Inflammatory macrophage treated with lipopolysaccharide for 4 hours (primary cell): ENCODE measurements around the gene BCAT1.
"Not testable (repeated sequence)": the region's sequence is repeated elsewhere in the genome, so short reads cannot be mapped to it uniquely, and the experiment has no call there.

Experiments
- DNase-seq: peaks from one replicate; pipeline ENCODE4 v3.0.0-alpha.2; 2020

BCAT1 gene

DNA sequence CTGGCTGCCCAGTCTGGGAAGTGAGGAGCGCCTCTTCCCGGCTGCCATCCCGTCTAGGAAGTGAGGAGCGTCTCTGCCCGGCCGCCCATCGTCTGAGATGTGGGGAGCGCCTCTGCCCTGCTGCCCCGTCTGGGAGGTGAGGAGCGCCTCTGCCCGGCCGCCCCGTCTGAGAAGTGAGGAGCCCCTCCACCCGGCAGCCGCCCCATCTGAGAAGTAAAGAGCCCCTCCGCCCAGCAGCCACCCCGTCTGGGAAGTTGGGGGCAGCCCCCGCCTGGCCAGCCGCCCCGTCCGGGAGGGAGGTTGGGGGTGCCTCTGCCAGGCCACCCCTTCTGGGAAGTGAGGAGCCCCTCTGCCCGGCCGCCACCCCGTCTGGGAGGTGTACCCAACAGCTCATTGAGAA is 22.8 kb downstream of the BCAT1 start:
- DNase-seq = not testable (repeated sequence)

DNA sequence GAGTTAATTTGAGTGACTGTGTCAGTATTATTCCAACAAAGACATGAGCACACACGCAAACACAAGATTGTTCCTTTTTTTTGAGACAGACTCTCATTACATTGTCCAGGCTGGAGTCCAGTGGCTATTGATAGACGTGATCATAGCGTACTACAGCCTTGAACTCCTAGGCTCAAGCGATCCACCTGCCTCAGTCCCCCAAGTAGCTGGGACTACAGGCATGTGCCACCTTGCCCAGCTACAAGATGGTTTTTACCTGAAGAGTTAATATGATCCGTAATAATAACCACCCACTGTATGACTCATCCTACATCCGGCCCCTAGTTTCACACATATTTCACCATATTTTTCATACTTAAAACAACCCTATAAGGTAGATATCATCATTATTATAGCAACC is 26.8 kb downstream of the BCAT1 start:
- peak; percentile 31 for DNase-seq

DNA sequence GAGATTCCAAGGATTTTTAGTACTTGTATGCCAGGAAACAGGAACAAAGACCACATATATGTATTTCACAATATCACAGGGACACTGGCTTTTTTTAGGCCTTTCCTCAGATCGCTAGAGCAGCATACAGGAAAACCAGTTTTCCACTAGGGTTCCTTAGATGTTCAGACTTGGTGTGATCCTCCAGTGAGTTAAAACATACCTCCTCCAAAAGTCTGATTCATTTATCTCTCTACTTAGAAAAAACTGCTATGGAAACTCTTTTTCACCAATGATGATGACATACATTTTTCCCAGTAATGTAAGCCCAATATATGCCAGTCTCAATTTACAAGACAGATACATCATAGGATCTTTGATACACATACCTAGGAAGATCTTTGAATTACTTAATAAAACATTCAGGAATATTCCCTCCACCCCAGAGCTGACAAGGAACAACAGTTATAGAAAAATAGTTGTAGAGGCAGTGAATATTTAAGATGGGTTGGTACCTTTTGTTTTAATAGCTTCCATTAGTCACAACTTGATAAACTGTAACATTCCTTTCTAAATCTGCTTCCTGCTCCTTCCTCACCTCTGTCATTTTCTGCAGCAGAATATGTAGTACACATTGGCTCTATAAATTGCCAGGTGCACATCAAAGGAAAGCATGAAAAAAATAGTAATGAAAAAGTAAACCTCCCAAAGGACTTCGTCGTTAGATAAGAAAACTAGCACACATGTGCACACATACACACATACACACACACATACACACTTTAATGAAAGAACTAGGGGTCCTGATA is 27.5 kb downstream of the BCAT1 start:
- DNase-seq = no peak

DNA sequence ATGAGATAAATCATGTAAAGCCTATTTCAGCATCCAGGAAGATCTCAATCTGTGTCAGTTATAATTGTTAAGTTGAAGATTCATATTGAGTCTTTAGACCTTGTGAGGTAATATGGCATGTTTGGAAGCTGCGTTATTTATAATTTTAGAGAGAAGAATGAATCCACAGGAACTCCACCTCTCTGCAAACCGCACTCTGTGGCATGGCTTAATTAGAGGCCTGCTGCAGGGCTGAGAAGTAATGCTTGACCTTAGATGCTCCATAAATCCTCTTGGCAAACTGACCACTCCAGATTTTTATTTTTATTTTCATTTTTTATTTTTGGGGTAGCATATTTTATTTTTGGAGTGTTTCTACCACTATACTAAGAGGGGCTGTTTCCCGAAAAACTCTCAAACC is 28.8 kb downstream of the BCAT1 start:
- no peak for DNase-seq

DNA sequence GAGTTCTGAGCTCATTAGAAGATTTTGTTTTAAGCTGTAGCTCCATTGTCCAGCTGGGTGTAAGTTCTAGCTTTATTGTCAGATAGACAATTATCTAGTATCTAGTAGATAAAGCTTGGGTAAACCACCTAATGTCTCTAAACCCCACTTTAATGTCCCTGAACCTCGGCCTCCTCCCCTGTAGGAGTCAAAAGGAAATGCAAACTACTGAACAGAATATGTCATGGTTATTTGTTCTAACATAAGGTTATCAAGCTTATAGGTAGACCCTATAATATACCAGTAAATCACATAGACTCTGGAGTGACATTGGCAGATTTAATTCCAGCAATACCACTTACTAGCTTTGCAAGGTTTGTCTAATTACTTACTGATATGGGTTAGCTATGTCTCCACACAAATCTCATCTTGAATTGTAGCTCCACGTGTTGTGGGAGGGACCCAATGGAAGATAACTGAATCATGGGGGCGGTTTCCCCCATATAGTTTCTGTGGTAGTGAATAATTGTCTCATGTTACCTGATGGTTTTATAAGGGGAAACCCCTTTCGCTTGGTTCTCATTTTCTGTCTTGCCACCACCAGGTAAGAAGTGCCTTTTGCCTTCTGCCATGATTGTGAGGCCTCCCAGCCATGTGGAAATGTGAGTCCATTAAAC is 29.4 kb downstream of the BCAT1 start:
- no peak for DNase-seq

DNA sequence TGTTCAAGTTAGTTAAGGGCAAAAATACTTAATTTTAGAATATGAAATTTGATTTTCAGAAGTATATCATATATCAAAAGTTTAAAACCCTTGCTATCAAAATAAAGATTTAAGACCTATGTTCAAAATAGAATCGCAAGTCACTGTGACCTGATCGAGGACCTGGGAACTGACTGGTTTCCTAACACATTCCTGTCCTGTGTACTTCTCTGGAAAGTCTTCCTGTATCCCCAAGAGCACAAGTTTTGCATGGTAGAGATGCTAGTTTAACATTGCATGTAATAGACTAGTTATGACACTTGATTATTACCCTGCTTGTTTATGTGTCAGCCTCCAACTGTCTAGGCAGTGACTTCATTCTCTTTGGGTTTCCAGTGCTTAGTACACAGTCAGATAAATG is 30.3 kb downstream of the BCAT1 start:
- no peak for DNase-seq

DNA sequence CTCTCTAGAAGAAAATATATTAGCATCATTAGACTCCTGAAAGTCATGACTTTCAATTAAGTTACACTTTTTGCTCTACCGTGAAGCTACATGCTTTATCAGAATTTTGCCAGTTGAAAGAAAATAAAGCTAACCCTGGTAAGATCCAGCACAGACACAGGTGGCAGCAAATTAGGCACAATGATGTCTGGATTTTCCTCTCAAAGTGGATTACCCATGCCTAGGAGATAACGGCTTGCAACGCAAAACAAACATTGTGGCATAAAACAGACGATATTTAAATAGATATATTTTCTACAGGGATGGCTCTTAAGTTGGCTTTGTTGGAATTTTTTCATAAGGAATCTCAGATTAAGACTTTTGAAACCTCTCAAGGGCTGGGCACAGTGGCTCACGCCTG is 33.4 kb downstream of the BCAT1 start:
- DNase-seq = no peak

DNA sequence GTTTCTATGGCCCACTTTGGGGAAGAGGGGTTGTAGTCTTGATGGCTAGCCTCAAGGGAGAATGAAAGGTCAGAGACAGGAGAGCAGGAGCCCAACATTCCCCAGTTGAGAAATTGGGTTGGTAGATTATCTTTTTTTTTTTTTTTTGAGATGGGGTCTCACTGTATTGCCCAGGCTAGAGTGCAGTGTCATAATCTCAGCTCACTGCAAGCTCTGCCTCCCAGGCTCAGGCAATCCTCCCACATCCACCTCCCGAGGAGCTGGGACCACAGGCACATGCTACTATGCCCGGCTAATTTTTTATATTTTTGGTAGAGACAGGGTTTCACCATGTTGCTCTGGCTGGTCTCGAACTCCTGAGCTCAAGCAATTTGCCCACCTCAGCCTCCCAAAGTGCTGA is 34.9 kb downstream of the BCAT1 start:
- DNase-seq = no peak

DNA sequence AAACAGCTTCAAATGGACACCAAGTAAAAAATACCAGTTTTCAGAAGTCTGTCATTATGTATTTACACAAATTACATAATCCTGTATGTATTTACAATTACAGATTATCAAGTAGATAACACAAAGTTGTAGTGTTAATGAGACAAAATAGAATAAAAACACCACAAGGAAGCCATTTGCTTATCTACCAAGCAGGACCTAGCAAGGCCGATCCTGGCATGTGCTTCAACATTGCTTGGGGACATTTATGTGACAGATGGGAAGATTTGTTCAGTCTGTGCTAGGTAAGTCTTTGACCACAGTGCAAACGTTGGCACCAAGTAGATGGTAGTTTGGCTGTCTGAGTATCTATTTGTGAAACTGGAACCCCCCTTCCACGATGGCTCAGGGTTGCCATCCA is 35.8 kb downstream of the BCAT1 start:
- DNase-seq = no peak

DNA sequence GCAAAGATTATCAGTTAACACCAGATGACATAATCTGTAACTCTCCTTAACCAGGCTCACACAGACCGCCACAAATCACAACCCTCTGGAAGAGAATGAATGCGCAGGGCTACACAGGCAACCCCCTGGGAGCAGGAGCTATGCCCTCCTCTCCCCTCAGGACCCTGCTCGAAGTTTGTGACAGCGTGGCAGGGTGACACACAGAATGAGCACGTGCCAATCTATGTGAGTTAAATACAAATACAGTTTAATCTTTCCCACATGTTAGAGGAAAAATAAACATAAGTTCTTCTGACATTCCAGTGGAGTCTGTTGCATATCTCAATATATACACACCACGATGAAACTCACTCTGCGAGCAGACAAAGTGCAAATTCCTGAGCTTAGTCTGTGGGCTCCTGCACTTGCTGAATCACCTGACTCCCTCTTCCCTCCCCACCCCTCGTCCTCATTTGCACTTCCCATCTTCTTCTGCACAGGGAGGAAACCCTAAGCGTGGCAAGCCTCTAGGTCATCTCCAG is 37.6 kb downstream of the BCAT1 start:
- no peak for DNase-seq

DNA sequence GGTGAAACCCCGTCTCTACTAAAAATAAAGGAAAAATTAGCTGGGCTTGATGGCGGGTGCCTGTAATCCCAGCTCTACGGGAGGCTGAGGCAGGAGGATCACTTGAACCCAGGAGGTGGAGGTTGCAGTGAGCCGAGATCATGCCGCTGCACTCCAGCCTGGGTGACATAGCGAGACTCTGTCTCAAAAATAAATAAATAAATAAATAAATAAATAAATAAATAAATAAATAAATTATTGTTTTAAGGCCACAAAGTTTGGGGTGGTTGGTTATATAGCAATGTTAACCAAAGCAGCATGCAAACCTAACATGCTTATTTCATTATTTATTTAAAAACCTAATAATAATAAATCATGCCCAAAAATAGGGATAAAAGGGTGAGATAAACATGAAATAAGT is 38.7 kb downstream of the BCAT1 start:
- not testable (repeated sequence) for DNase-seq

DNA sequence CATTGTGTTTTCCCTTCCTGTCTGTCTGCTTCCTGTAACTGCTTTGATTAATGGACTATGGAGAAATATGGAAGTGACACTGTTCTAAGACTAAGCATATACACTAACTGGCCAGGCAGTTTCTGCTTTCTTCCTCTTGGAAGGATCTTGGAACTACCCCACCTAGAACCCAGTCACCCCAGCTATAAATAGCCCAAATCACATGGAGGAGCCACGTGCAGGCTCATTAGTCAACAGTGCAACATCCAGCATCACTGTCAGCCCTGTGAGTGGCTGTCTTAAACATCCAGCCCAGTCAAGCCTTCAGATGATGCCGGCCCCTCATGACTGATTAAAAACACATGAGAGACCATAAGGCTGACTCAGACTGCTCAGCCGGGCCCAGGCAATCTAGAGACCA is 39.2 kb downstream of the BCAT1 start:
- DNase-seq = peak; percentile 98

DNA sequence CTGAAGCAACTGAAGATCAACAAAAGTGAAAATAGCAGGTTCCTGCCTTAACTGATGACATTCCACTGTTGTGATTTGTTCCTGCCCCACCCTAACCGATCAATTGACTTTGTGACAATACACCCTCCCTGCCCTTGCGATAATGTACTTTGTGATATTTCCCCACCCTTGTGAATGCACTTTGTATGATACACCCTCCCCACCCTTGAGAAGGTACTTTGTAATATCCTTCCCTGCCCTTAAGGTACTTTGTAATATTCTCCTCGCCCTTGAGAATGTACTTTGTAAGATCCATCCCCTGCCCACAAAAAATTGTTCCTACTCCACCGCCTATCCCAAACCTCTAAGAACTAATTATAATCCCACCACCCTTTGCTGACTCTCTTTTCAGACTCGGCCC is 41.4 kb downstream of the BCAT1 start:
- no peak for DNase-seq

DNA sequence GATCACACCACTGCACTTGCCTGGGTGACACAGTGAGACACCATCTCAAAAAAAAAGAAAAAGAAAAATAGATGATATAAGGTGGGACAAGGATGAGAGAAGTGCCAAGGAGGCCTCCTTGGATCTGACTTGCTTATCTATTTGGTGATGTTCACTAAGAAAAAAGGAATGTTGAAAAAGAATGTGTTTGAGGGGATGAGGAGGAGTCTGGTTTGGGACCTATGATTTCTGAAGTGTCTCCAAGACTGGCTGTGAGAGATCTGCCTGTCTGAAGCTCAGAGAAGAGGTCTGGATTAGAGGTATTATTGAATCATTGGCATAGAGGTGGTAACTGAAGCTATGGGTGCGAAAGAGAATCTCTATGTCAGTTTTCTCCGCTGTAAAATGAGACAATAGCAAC is 42.8 kb downstream of the BCAT1 start:
- DNase-seq = no peak

DNA sequence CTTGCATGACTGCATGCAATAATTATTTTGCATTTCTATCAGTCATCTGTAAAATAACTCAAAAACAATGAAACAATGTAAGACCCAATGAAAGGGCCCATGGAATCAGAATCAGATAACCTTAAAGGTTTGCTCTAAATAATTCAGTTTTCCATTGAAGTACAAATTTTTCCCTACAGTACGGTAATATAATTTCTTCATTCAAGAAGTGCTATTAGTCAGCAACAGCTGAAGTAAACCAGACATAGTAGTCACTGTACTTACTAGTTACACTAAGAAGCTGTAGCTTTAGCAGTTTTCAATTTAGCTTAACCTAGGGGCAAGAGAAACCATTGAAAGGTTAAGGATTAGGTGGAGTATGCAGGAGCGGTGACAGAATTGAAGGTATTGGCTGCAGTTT is 43.5 kb downstream of the BCAT1 start:
- peak; percentile 66 for DNase-seq

DNA sequence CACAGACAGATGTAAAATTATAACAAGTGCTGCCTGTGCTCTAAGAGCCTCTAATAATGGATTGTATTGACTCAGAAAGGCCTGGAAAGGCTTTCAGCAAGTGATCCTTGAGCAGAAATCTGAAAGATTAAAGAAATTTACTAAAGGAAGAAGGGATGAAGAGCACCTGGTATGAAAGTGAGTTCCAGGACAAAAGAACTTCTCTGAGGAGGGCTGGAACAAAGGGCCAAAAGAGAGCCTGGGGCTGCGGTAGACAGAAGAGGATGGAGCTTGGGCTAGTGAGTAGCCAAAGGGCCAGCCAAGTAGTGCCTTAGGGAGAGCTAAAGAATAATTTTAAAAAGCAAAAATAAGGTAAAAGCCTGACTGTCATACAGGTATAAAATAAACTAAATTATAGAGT is 44.0 kb downstream of the BCAT1 start:
- DNase-seq = no peak

DNA sequence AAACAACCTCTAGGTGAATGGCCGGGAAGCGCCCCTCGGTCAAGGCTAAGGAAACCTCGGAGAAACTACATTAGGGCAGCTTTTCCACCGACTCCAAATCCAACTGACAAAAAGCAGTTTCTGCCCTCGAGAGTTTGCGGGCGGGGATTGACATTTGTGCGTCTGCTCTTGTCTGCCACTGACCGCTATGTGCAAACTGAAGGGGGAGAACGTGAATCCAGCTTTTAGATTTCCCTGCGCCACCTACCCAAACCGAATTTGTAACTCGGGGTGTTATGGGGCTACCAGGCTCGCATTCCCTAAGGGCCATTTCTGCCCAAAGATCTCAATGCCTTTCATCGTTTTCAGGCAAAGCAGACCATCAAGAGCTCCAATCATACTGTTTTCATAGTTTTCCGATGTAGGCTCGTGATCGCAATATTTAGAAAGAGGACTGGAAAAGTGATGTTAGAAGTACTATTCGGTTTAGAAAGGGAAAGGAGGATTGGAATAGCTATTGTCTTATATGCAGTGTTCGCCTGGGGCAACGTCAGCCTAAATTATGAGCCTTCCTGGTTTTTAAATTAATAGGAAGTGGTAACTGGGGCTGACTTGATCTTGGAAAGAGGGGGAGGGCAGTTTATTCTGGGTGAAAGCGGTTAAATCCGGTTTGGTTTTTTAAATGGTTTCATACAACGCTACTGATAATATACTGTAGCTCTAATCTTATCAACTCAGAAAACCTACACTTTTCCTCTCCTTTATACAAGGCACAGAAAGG is 45.4 kb downstream of the BCAT1 start:
- peak; percentile 86 for DNase-seq

DNA sequence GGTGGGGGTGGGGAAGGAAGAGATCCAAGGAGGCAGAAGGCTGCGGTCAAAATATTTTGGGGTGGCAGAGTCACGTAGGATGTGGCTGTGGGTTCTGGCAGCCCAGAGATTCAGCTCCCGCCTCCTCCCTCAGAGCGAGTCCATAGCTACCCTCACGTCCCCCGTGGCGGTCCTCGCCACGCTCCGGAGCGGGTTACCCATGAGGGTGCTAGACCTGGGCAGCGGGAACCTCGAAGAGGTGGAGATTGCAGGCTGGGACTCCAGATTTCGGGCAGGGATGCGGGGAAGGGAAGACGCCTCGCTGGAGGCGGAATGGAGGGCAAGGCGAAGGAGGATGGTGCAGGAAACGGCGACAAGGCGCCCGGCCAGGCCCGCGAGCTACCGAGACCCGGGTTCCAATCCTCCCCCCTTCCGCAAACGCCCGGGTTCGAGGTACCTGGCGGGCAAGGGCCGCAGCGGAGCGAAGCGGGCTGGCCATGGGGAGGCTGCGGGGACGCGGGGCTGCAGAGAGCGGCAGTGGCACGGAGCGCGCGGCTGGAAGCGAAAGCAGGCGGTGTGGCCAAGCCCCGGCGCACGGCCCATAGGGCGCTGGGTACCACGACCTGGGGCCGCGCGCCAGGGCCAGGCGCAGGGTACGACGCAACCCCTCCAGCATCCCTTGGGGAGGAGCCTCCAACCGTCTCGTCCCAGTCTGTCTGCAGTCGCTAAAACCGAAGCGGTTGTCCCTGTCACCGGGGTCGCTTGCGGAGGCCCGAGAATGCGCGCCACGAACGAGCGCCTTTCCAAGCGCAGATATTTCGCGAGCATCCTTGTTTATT is 46.2 kb downstream of the BCAT1 start:
- DNase-seq = peak; percentile 65

DNA sequence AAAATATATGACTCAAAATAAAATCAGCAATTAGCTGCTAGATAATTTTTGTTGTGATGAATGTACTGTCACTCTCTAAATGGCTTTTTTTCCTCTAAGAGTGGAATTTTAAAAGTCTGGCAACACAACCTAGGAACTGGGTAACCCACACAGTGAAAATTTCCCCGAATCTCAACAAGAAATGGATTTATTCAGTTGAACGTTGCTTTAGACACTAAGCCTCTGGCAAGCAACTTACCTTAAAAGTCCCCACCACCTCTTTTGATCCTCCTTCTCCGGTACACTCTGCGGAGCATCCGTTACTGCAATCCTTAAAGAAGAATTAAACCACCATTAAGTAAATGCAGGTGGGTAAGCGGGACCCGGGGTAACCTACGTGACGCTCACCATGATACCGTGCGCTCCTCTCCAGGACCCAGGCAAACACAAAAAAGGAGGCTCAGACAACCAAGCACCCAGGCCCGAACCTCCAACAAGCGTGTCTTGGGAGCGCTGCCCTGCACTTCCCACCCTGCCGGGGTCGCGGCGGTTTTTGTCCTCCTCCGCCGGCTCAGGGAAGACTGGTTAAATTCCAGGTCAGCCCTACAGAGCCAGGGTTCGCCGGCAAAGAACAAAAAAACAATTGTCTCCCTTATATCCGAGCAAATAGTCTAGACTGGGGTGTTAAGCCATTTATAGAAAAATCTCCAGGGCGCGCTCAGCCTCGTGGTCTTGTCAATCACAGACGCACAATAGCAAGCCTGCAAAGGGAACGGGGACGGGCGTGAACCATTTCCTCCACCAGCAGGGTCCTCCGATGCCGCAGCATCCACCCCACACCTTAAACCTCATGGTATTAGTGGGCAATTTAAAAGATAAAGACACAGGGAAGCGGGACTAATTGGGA is 47.1 kb downstream of the BCAT1 start:
- peak; percentile 62 for DNase-seq

DNA sequence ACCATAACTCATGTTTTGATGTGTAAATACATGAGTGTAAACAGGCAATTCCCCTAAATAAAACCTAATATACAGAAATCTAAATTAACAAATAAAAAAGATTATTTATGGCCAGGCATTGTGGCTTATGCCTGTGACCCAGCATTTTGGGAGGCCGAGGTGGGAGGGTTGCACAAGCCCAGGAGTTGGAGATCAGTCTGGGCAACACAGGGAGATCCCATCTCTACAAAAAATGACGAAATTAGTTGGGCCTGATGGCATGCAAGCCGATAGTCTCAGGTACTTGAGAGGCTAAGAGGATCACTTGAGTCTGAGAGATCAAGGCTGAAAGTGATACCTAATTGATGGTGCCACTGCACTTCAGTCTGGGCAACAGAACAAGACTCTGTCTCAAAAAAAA is 48.7 kb downstream of the BCAT1 start:
- DNase-seq = peak; percentile 75

DNA sequence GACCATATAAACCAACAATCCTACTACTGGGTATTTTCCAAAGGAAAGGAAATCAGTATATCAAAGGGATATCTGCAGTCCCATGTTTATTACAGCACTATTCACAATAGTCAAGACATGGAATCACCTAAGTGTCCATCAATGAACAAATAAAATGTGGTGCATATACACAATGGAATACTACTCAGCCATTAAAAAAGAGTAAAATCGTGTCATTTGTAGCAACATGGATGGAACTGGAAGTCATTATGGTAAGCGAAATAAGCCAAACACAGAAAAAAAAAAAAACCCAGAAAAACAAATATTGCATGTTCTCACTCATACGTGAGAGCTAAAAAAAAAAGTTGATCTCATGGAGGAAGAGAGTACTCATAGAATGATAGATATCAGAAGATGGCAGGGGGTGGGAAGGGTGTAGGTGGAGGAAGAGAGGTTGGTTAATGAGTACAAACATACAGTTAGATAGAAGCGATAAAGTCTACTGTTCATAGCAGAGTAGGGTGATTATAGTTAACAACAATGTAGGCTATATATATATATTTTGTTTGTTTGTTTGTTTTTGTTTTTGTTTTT is 49.3 kb downstream of the BCAT1 start:
- DNase-seq = peak; percentile 86
